Endothelial cell of umbilical vein (primary cell): ENCODE data around the gene VSIG4. TPM values are rescaled to one million over a fixed set of nuclear protein-coding genes. Genes with fewer than 3 reads are reported as not detected.

Source experiments
- BruUV-seq: library from RNA; stranded (reverse); fragments of 400-500 nt; replicated peaks from 2 replicates; lab custom pipeline; 2021; lab: Mats Ljungman, UMichigan
- CTCF ChIA-PET: fragments of 300-600, 350-600 bp; sonication (Branson Sonifier 250); formaldehyde crosslinking; loops from one replicate; lab custom pipeline; 2021; ENCODE audit warnings: antibody characterized with exemption, inconsistent platforms; lab: Charles Lee
- POLR2A ChIA-PET: fragments of 300-600, 350-600 bp; sonication (Branson Sonifier 250); formaldehyde crosslinking; loops from one replicate; lab custom pipeline; 2021; ENCODE audit warnings: antibody characterized with exemption, inconsistent platforms; lab: Charles Lee
- DNase-seq: peaks from one replicate; pipeline ENCODE4 v3.0.0-alpha.2; 2011; ENCODE audit warnings: low read depth, low spot score
- FAIRE-seq: peaks from 2 replicates; lab custom pipeline; 2011; peaks lifted over from hg19 to GRCh38; lab: Jason Lieb, UNC
- H2AFZ ChIP-seq: 2 replicates; pipeline ENCODE4 v1.6.0; 2012; ENCODE audit warnings: low read depth, low read length, control low read depth, inconsistent platforms
- H3K27ac ChIP-seq: 2 replicates; pipeline ENCODE4 v1.5.1; 2011; ENCODE audit warnings: low read depth, mild to moderate bottlenecking, control low read depth, low read length, moderate library complexity; ENCODE audit not compliant: insufficient read depth
- H3K27me3 ChIP-seq, 2 experiments: 2 replicates each; pipeline versions ENCODE4 v1.6.0 to v1.6.1; 2011; ENCODE audit warnings: low read length in 2 of 2, mixed read lengths in 1 of 2; ENCODE audit not compliant: control insufficient read depth in 2 of 2, insufficient read depth in 2 of 2
- H3K36me3 ChIP-seq, 2 experiments: 2 replicates in 1 of 2; 3 replicates in 1 of 2; pipeline ENCODE4 v1.5.1; 2011; ENCODE audit warnings: low read length in 2 of 2, mild to moderate bottlenecking in 1 of 2, moderate library complexity in 1 of 2; ENCODE audit not compliant: control insufficient read depth in 2 of 2, insufficient read depth in 2 of 2; ENCODE audit errors: extremely low read depth in 1 of 2
- H3K4me1 ChIP-seq: 3 replicates; pipeline ENCODE4 v1.5.1; 2011; ENCODE audit warnings: mild to moderate bottlenecking, low read length; ENCODE audit not compliant: control insufficient read depth, insufficient read depth; ENCODE audit errors: extremely low read depth
- H3K4me2 ChIP-seq: 2 replicates; pipeline ENCODE4 v1.6.1; 2011; ENCODE audit warnings: low read length, control low read depth, mixed read lengths; ENCODE audit not compliant: insufficient read depth
- H3K4me3 ChIP-seq, 3 experiments: fragments of 200-600 bp in 1 of 3; sonication (generic), shearing (Covaris generic) in 1 of 3; replicated peaks in 1 of 3; 2 replicates each; pipeline ENCODE4 v1.5.1; 2011 to 2016; ENCODE audit warnings: control low read depth in 3 of 3, low read length in 3 of 3, mild to moderate bottlenecking in 2 of 3, inconsistent platforms in 1 of 3, low read depth in 1 of 3, moderate library complexity in 1 of 3; ENCODE audit not compliant: insufficient read depth in 1 of 3
- H3K79me2 ChIP-seq: 2 replicates; pipeline ENCODE4 v1.6.0; 2012; ENCODE audit warnings: low read length, inconsistent platforms; ENCODE audit not compliant: control insufficient read depth, insufficient read depth
- H3K9ac ChIP-seq: replicated peaks from 2 replicates; pipeline ENCODE3; 2011; ENCODE audit warnings: low read length, control low read depth; ENCODE audit not compliant: insufficient read depth; ENCODE audit errors: extremely low read depth
- H3K9me1 ChIP-seq: replicated peaks from 3 replicates; pipeline ENCODE4 v1.6.0; 2011; ENCODE audit warnings: mild to moderate bottlenecking, low read length; ENCODE audit not compliant: control insufficient read depth, insufficient read depth; ENCODE audit errors: extremely low read depth
- H3K9me3 ChIP-seq: replicated peaks from 2 replicates; pipeline ENCODE4 v1.5.1; 2012; ENCODE audit warnings: low read length, inconsistent platforms; ENCODE audit not compliant: control insufficient read depth, insufficient read depth
- H4K20me1 ChIP-seq: replicated peaks from 2 replicates; pipeline ENCODE3; 2011; ENCODE audit warnings: mild to moderate bottlenecking, low read length; ENCODE audit not compliant: control insufficient read depth, insufficient read depth; ENCODE audit errors: extremely low read depth
- EZH2 ChIP-seq: IDR thresholded peaks from 2 replicates; pipeline ENCODE4 v1.6.1; 2012; ENCODE audit warnings: borderline replicate concordance, low read depth, mild to moderate bottlenecking, moderate library complexity, low read length, inconsistent platforms; ENCODE audit not compliant: severe bottlenecking
- FOS ChIP-seq: IDR thresholded peaks from 2 replicates; pipeline ENCODE4 v1.6.1; 2011; ENCODE audit warnings: mild to moderate bottlenecking, low read length, moderate library complexity, borderline replicate concordance; ENCODE audit not compliant: insufficient read depth
- GATA2 ChIP-seq: IDR thresholded peaks from 2 replicates; pipeline ENCODE4 v1.7.0; 2011; ENCODE audit warnings: low read depth, mild to moderate bottlenecking, moderate library complexity, mixed read lengths, low read length; ENCODE audit not compliant: insufficient read length, insufficient read depth
- JUN ChIP-seq: IDR thresholded peaks from 2 replicates; pipeline ENCODE4 v1.6.1; 2011; ENCODE audit warnings: borderline replicate concordance, low read depth; ENCODE audit not compliant: insufficient read length, insufficient read depth
- MAX ChIP-seq: IDR thresholded peaks from 2 replicates; pipeline ENCODE4 v1.6.1; 2011; ENCODE audit not compliant: insufficient read depth, insufficient read length
- MYC ChIP-seq: IDR thresholded peaks from one replicate; pipeline ENCODE4 v1.6.1; 2011; ENCODE audit warnings: mild to moderate bottlenecking, low read depth, low read length
- POLR2A ChIP-seq: IDR thresholded peaks from 2 replicates; pipeline ENCODE4 v1.6.1; 2012; ENCODE audit warnings: low read depth, mild to moderate bottlenecking, control low read depth, low read length
- POLR2AphosphoS5 ChIP-seq: IDR thresholded peaks from 2 replicates; pipeline ENCODE4 v1.6.1; 2012; ENCODE audit warnings: low read depth, mild to moderate bottlenecking, control low read depth, low read length, moderate library complexity; ENCODE audit not compliant: insufficient read depth
- dilution Hi-C: fragments of 300-500 bp; cut with MboI; formaldehyde crosslinking; loops from one replicate; pipeline ENCODE4 v1.15.0; 2019; ENCODE audit warnings: low sequenced_read_pairs; ENCODE audit not compliant: extremely low pct_ligation_motif_present
- intact Hi-C: fragments of 100-400 bp; cut with micrococcal nuclease; formaldehyde crosslinking; loops from one replicate; pipeline ENCODE4 v1.10.0; 2022
- polyA plus RNA-seq, 4 experiments: library from polyadenylated mRNA; depleted of rRNA in 3 of 4; stranded (reverse) in 3 of 4; unstranded in 1 of 4; fragments of >200 nt; gene quantifications; 2 replicates each; pipeline versions ENCODE4 v1.2.1 to v1.2.3, GENCODE V29; 2011 to 2012; ENCODE audit warnings: missing spikeins in 1 of 4
- total RNA-seq: library from RNA; stranded (reverse); gene quantifications from 2 replicates; pipeline ENCODE4 v1.2.3, GENCODE V29; 2021
- TF ChIP-seq, protein P1 (sequence below), 2 donors: IDR thresholded peaks; 1 replicate in 1 of 2; 2 replicates in 1 of 2; pipeline ENCODE4 v1.5.1; 2011; ENCODE audit warnings: low read length in 2 of 2, mild to moderate bottlenecking in 2 of 2, moderate library complexity in 2 of 2, control low read depth in 1 of 2, inconsistent platforms in 1 of 2, low read depth in 1 of 2; ENCODE audit not compliant: insufficient read depth in 1 of 2; ENCODE audit errors: extremely low read depth in 1 of 2

VSIG4 gene
- total and polyA plus RNA-seq, 2 donors (not counting 3 experiments of a cell fraction or from before 2014, with no cell fraction given): not detected

- Histone ChIP-seq H3K79me2 (no peaks in the 10 kb centered on the region), H3K36me3 (no peaks in the 10 kb centered on the region), H4K20me1 (no peaks in the 10 kb centered on the region), H3K27ac (no peak overlapping the region), H3K4me1 (no peaks in the 10 kb centered on the region), H3K4me2 (no peak overlapping the region), H3K27me3 (no peaks in the 10 kb centered on the region), H3K9me1 (no peaks in the 10 kb centered on the region), H3K4me3 (no peak overlapping the region), H3K9me3 (no peaks in the 10 kb centered on the region), H2AFZ (no peak overlapping the region), H3K9ac (no peak overlapping the region)
- no peak for FAIRE-seq
- dilution Hi-C loops (no loop called here), intact Hi-C loops (no loop called here)
- DNase-seq: no peak
- no peak for TF ChIP-seq POLR2AphosphoS5
- no peak for TF ChIP-seq MYC
- TF ChIP-seq EZH2: no peak
- no peak for TF ChIP-seq GATA2
- no peak for TF ChIP-seq POLR2A
- TF ChIP-seq, protein P1, sequence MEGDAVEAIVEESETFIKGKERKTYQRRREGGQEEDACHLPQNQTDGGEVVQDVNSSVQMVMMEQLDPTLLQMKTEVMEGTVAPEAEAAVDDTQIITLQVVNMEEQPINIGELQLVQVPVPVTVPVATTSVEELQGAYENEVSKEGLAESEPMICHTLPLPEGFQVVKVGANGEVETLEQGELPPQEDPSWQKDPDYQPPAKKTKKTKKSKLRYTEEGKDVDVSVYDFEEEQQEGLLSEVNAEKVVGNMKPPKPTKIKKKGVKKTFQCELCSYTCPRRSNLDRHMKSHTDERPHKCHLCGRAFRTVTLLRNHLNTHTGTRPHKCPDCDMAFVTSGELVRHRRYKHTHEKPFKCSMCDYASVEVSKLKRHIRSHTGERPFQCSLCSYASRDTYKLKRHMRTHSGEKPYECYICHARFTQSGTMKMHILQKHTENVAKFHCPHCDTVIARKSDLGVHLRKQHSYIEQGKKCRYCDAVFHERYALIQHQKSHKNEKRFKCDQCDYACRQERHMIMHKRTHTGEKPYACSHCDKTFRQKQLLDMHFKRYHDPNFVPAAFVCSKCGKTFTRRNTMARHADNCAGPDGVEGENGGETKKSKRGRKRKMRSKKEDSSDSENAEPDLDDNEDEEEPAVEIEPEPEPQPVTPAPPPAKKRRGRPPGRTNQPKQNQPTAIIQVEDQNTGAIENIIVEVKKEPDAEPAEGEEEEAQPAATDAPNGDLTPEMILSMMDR (IDR thresholded peaks at IDR 0.05; ENCODE audit: extremely low read depth in 1 of 2, insufficient read depth in 1 of 2, low read depth in 1 of 2, low read length in 2 of 2): no peak
- no peak for TF ChIP-seq FOS
- TF ChIP-seq MAX: no peak
- TF ChIP-seq JUN: no peak
- ChIA-PET POLR2A (no interaction called here), CTCF (interaction anchor here (1.4 kb wide), 1 partner anchor 13 kb away, joined by 5 read pairs; no protein-coding TSS in a partner anchor)
- no TSS peak for BruUV-seq
These were observed 22.2 kb downstream of the VSIG4 start for GRCh38 chrX:66017659-66018170.
